ENCODE data around the gene HSPA12A. TPM values are rescaled to one million over a fixed set of nuclear protein-coding genes. Genes with fewer than 3 reads are reported as not detected.

HSPA12A gene
- total RNA-seq, 8 experiments from 2014 or later, result 25.6 to 71.2 (median 33.0) TPM

- in situ Hi-C loops (cut with MboI; ENCODE audit: low pct_unique_long_range_greater_than_20kb in 2 of 9, low sequenced_read_pairs in 9 of 9, unreplicated experiment in 9 of 9), result no loop called here
- Histone ChIP-seq H3K4me1 (replicated peaks in 1 of 2) (peaks cover 27 to 42% of the 10 kb centered on the region in 2 donors), H3K4me3 (no peak overlapping the region), H3K27ac (peak overlapping the region; percentile 29 to 45)
- WGBS, 10 experiments, result 0 to 23% (median 8%) methylated on average over 1 to 4 of the region's 13 CpGs; no CpG with 5 or more reads in 5 of the 10 experiments
- ATAC-seq (replicated peaks in 6 of 8), result peak; percentile 52 to 93 (median 88)
Observed at GRCh38 chr10:116766837-116767634, 24.7 kb upstream of the HSPA12A start.

GRCh38 chr10:116766241-116766827 lies 24.0 kb upstream of the HSPA12A start:
- ATAC-seq (replicated peaks in 6 of 8), result no peak
- in situ Hi-C loops (cut with MboI; ENCODE audit: low pct_unique_long_range_greater_than_20kb in 2 of 9, low sequenced_read_pairs in 9 of 9, unreplicated experiment in 9 of 9), result no loop called here
- 71 to 100% (median 98%) methylated on average over 1 to 5 of the region's 5 CpGs for WGBS, 10 experiments

GRCh38 chr10:116765648-116766081 lies 23.3 kb upstream of the HSPA12A start:
- Histone ChIP-seq H3K4me3 (no peak overlapping the region), H3K27ac (no peak overlapping the region), H3K4me1 (replicated peaks in 1 of 2) (peaks cover 23 to 33% of the 10 kb centered on the region in 2 donors)
- ATAC-seq (replicated peaks in 6 of 8), result no peak
- in situ Hi-C loops (cut with MboI; ENCODE audit: low pct_unique_long_range_greater_than_20kb in 2 of 9, low sequenced_read_pairs in 9 of 9, unreplicated experiment in 9 of 9), result no loop called here
- 23 to 90% (median 69%) methylated on average over 1 to 9 of the region's 10 CpGs for WGBS, 10 experiments

More at GRCh38 chr10:116766241-116766827, 24.0 kb upstream of the HSPA12A start:
- H3K4me3 ChIP-seq, result no peak overlapping the region
- no peak overlapping the region for H3K27ac ChIP-seq
- H3K4me1 ChIP-seq (replicated peaks in 1 of 2), result peaks cover 27 to 39% of the 10 kb centered on the region in 2 donors

- peaks cover 21 to 26% of the 10 kb centered on the region in 2 donors for H3K4me1 ChIP-seq (replicated peaks in 1 of 2)
- H3K27ac ChIP-seq, result no peak overlapping the region
- in situ Hi-C loops (cut with MboI; ENCODE audit: low pct_unique_long_range_greater_than_20kb in 2 of 9, low sequenced_read_pairs in 9 of 9, unreplicated experiment in 9 of 9), result no loop called here
- no peak overlapping the region for H3K4me3 ChIP-seq
- no peak for ATAC-seq (replicated peaks in 6 of 8)
Observed at GRCh38 chr10:116764979-116765378, 22.6 kb upstream of the HSPA12A start.

GRCh38 chr10:116763440-116763839 lies 21.1 kb upstream of the HSPA12A start:
- peak in 1 of 8 experiments; percentile 14 for ATAC-seq (replicated peaks in 6 of 8)
- H3K4me3 ChIP-seq, result no peak overlapping the region
- H3K27ac ChIP-seq, result no peak overlapping the region
- in situ Hi-C loops (cut with MboI; ENCODE audit: low pct_unique_long_range_greater_than_20kb in 2 of 9, low sequenced_read_pairs in 9 of 9, unreplicated experiment in 9 of 9), result no loop called here
- peaks cover 10 to 14% of the 10 kb centered on the region in 2 donors for H3K4me1 ChIP-seq (replicated peaks in 1 of 2)
- 25 to 100% (median 88%) methylated on average over 1 to 2 of the region's 2 CpGs; no CpG with 5 or more reads in 4 of the 10 experiments for WGBS, 10 experiments

GRCh38 chr10:116761883-116762282 lies 19.5 kb upstream of the HSPA12A start:
- Histone ChIP-seq H3K27ac (no peak overlapping the region), H3K4me3 (no peak overlapping the region), H3K4me1 (replicated peaks in 1 of 2) (peaks cover 11% of the 10 kb centered on the region in 2 donors)
- no peak for ATAC-seq (replicated peaks in 6 of 8)
- in situ Hi-C loops (cut with MboI; ENCODE audit: low pct_unique_long_range_greater_than_20kb in 2 of 9, low sequenced_read_pairs in 9 of 9, unreplicated experiment in 9 of 9), result no loop called here
- 51 to 84% (median 78%) methylated on average over 1 to 5 of the region's 5 CpGs; no CpG with 5 or more reads in 2 of the 10 experiments for WGBS, 10 experiments

- no peak overlapping the region for H3K4me3 ChIP-seq
- ATAC-seq (replicated peaks in 6 of 8), result no peak
- in situ Hi-C loops (cut with MboI; ENCODE audit: low pct_unique_long_range_greater_than_20kb in 2 of 9, low sequenced_read_pairs in 9 of 9, unreplicated experiment in 9 of 9), result no loop called here
- peaks cover 8 to 11% of the 10 kb centered on the region in 2 donors for H3K4me1 ChIP-seq (replicated peaks in 1 of 2)
- H3K27ac ChIP-seq, result no peak overlapping the region
- 44 to 90% (median 80%) methylated on average over 1 to 8 of the region's 8 CpGs; no CpG with 5 or more reads in 1 of the 10 experiments for WGBS, 10 experiments
Observed at GRCh38 chr10:116760919-116761318, 18.6 kb upstream of the HSPA12A start.

GRCh38 chr10:116757246-116757645 lies 14.9 kb upstream of the HSPA12A start:
- in situ Hi-C loops (cut with MboI; ENCODE audit: low pct_unique_long_range_greater_than_20kb in 2 of 9, low sequenced_read_pairs in 9 of 9, unreplicated experiment in 9 of 9), result no loop called here
- H3K4me3 ChIP-seq, result no peak overlapping the region
- no peak overlapping the region for H3K27ac ChIP-seq
- 57 to 100% (median 80%) methylated on average over 1 to 8 of the region's 10 CpGs; no CpG with 5 or more reads in 3 of the 10 experiments for WGBS, 10 experiments
- ATAC-seq (replicated peaks in 6 of 8), result peak in 1 of 8 experiments; percentile 33
- peaks cover 8 to 11% of the 10 kb centered on the region in 2 donors for H3K4me1 ChIP-seq (replicated peaks in 1 of 2)

- in situ Hi-C loops (cut with MboI; ENCODE audit: low pct_unique_long_range_greater_than_20kb in 2 of 9, low sequenced_read_pairs in 9 of 9, unreplicated experiment in 9 of 9), result no loop called here
- H3K4me1 ChIP-seq (replicated peaks in 1 of 2), result peaks cover 8 to 11% of the 10 kb centered on the region in 2 donors
- ATAC-seq (replicated peaks in 6 of 8), result peak in 2 of 8 experiments; percentile 28 to 33
- WGBS, 10 experiments, result 13 to 100% (median 70%) methylated on average over 1 to 6 of the region's 8 CpGs; no CpG with 5 or more reads in 1 of the 10 experiments
- H3K27ac ChIP-seq, result no peak overlapping the region
- H3K4me3 ChIP-seq, result no peak overlapping the region
Observed at GRCh38 chr10:116756277-116756676, 13.9 kb upstream of the HSPA12A start.

GRCh38 chr10:116753759-116754158 lies 11.4 kb upstream of the HSPA12A start:
- in situ Hi-C loops (cut with MboI; ENCODE audit: low pct_unique_long_range_greater_than_20kb in 2 of 9, low sequenced_read_pairs in 9 of 9, unreplicated experiment in 9 of 9), result no loop called here
- Histone ChIP-seq H3K4me3 (no peak overlapping the region), H3K4me1 (replicated peaks in 1 of 2) (peaks cover 8 to 11% of the 10 kb centered on the region in 2 donors), H3K27ac (no peak overlapping the region)
- ATAC-seq (replicated peaks in 6 of 8), result no peak
- 38 to 100% (median 80%) methylated on average over 1 to 6 of the region's 8 CpGs; no CpG with 5 or more reads in 1 of the 10 experiments for WGBS, 10 experiments

- ATAC-seq (replicated peaks in 6 of 8), result no peak
- WGBS, 10 experiments, result 73 to 100% (median 78%) methylated on average over 2 to 4 of the region's 4 CpGs; no CpG with 5 or more reads in 5 of the 10 experiments
Observed at GRCh38 chr10:116752969-116753665, 10.8 kb upstream of the HSPA12A start.

GRCh38 chr10:116752563-116752962 lies 10.2 kb upstream of the HSPA12A start:
- in situ Hi-C loops (cut with MboI; ENCODE audit: low pct_unique_long_range_greater_than_20kb in 2 of 9, low sequenced_read_pairs in 9 of 9, unreplicated experiment in 9 of 9), result no loop called here
- H3K4me3 ChIP-seq, result no peak overlapping the region
- WGBS, 10 experiments, result 60 to 83% (median 83%) methylated on average over 1 of the region's 1 CpG; no CpG with 5 or more reads in 7 of the 10 experiments
- H3K4me1 ChIP-seq (replicated peaks in 1 of 2), result peaks cover 5% of the 10 kb centered on the region in 2 donors
- no peak for ATAC-seq (replicated peaks in 6 of 8)
- H3K27ac ChIP-seq, result no peak overlapping the region

More at GRCh38 chr10:116752969-116753665, 10.8 kb upstream of the HSPA12A start:
- Histone ChIP-seq H3K4me1 (replicated peaks in 1 of 2) (peaks cover 8 to 10% of the 10 kb centered on the region in 2 donors), H3K4me3 (no peak overlapping the region), H3K27ac (no peak overlapping the region)
- in situ Hi-C loops (cut with MboI; ENCODE audit: low pct_unique_long_range_greater_than_20kb in 2 of 9, low sequenced_read_pairs in 9 of 9, unreplicated experiment in 9 of 9), result no loop called here

GRCh38 chr10:116748471-116748870 lies 6.1 kb upstream of the HSPA12A start:
- no peak for ATAC-seq (replicated peaks in 6 of 8)
- H3K27ac ChIP-seq, result no peak overlapping the region
- in situ Hi-C loops (cut with MboI; ENCODE audit: low pct_unique_long_range_greater_than_20kb in 2 of 9, low sequenced_read_pairs in 9 of 9, unreplicated experiment in 9 of 9), result no loop called here
- no peak overlapping the region for H3K4me3 ChIP-seq
- H3K4me1 ChIP-seq (replicated peaks in 1 of 2), result peaks cover 8 to 12% of the 10 kb centered on the region in 2 donors
- WGBS, 10 experiments, result 100% methylated on average over 1 of the region's 1 CpG; no CpG with 5 or more reads in 9 of the 10 experiments

Measured in motor neuron (in vitro differentiated cells).